CD1c-positive myeloid dendritic cell (primary cell): ENCODE results near the gene TFIP11.

Experiments used
- DNase-seq: peaks from one replicate; pipeline ENCODE4 v3.0.0-alpha.2; 2016; ENCODE audit errors: extremely low spot score

The TFIP11 gene

GRCh38 chr22:26479043-26479791 is 33.1 kb downstream of the TFIP11 start:
- peak; percentile 8 for DNase-seq

GRCh38 chr22:26477341-26477731 is 34.9 kb downstream of the TFIP11 start:
- DNase-seq: no peak

DNA sequence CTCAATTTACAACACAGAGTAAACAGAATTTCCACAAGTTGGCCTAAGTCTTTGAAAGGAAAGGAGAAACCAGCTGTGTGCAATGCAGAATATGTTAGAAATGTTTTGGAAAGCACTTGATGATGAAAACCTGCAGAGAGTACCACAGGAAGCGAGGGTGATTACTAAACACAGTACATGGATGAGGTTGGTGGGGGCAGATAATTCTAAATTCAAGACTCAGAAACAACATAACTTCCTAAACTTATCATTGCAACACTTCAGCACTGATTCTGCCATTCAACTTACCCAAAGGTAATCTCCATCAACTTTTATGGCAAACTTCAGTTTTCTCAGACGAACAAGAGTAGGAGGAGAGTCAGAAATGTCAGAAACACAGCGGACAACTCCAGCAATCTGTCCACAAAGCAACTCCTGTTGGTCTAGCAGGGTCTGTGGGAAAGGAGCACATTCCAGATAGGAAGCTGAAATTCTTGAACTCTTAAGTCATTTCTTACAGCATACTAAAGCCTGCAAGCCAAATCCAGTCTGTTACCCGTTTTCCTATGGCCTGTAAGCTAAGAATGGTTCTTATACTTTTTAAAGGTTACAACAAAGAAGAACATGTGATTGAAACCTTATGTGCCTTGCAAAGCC is 35.5 kb downstream of the TFIP11 start:
- DNase-seq: no peak

DNA sequence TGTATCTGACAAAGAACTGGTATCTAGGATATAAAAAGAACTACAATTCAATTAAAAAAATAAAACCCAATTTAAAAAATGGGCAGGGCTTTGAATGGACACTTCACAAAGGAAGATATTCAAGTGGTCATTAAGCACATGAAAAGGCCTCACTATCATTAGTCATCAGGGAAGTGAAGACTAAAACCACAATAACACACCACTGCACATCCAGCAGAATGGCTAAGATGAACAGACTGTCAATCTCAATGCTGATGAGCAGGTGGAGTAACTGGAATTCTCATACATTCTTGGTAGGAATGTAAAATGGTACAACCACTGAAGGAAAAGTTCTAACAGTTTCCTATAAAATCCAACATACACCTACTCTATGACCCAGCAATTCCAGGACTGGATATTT is 37.6 kb downstream of the TFIP11 start:
- peak; percentile 13 for DNase-seq

DNA sequence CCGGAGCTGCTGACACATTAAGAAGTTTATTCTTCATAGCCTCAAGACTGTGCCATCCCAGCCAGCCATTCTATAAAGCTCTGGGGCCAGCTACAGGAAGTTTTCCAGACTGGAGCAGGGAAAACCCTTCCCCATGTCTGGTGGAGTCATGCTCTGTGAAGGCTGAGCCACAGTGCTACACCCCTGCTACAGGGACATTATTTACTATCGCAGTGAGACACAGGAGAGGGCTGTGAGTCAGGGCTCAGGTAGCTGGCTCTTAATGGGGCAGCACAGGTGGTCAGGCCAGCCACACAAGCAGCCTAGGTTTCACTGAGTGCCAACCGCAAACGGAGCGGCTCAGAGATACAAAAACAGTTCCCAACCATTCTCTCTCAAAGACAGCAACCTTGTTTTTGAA is 40.8 kb downstream of the TFIP11 start:
- DNase-seq: no peak

DNA sequence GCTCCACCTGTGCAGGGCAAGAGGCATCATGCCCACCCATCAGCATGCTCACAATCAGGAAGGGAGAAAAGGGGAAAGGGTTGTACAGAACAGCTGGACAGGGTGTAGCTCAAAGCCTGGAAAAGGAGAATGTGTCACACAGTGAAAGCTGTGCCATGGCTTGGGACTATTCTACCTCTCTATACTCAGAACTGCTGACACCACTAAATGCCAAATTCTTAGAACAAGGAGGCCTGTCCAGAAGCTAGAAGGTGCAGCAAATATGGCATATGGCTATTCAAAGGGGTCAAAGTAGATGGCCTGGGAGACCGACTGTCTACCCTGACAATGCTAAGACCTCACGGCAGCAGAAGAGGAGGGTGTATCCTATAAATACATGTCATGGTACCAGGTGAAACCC is 41.5 kb downstream of the TFIP11 start:
- DNase-seq: no peak

DNA sequence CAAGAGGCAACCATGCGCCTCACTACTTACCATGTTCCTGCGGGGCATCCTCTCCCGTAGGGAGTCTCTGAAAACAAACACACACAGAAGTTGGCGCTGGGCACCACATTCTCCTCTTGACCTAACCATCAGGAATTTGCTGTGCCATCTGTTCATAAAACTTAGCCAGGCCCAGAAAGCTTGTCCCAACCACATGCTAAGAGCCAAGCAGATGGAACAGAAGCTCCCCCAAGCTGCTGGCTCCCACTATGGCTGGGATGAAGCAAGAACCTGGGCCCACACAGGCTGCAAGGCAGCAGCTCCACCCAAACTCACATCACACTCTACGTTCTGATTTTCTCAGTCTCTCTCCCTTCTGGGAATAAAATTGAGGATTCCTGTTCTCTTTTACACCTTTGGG is 46.1 kb downstream of the TFIP11 start:
- no peak for DNase-seq

GRCh38 chr22:26464312-26464711 is 48.0 kb downstream of the TFIP11 start:
- DNase-seq: no peak

- DNase-seq: no peak
These were observed 48.6 kb downstream of the TFIP11 start for GRCh38 chr22:26463688-26464087.

GRCh38 chr22:26463101-26463661 is 49.1 kb downstream of the TFIP11 start:
- no peak for DNase-seq

- DNase-seq: no peak
These were observed 49.6 kb downstream of the TFIP11 start for GRCh38 chr22:26462641-26463040.

GRCh38 chr22:26462051-26462450 is 50.2 kb downstream of the TFIP11 start:
- no peak for DNase-seq

GRCh38 chr22:26461188-26461810 is 51.0 kb downstream of the TFIP11 start:
- DNase-seq: peak; percentile 49

GRCh38 chr22:26460202-26460601 is 52.1 kb downstream of the TFIP11 start:
- no peak for DNase-seq

GRCh38 chr22:26457661-26458272 is 54.5 kb downstream of the TFIP11 start:
- no peak for DNase-seq

- DNase-seq: no peak
These were observed 58.3 kb downstream of the TFIP11 start for GRCh38 chr22:26453812-26454500.

GRCh38 chr22:26453216-26453615 is 59.1 kb downstream of the TFIP11 start:
- DNase-seq: no peak

DNA sequence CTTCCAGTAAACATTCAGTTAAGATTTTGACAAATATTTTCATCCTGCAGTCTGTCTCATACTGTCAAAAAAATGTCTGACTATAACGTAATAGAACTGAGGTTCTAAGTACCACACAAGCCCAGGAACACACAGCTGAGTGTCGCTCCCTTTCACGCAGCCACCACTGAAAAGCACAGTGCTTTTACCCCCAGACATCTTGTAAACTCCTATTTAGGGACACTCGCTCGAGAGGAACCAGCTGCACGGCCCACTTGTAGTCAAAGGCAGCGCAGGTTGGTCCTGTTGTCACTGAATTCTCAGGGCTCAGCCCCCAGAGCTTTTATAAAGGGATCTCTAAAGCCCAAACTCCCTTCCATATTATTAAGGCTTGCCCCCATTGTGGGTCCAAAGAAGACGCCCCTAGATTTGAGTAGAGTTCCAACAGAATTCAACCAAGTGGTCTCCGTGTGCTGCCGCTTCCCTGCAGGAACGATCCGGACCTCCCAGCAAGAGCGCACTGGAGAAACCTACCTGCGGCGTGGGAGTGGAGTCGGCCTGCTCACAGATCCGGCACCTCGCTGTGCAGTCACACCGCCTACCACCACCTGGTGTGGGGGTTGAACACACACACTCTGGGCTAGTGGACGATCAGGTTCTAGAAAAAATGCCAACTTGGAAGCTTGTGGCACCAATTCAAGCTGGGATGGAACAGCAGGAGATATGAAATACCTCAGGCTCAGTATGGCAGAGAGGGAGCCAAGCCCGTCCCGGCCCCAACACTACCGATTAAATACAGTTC is 59.8 kb downstream of the TFIP11 start:
- no peak for DNase-seq

DNA sequence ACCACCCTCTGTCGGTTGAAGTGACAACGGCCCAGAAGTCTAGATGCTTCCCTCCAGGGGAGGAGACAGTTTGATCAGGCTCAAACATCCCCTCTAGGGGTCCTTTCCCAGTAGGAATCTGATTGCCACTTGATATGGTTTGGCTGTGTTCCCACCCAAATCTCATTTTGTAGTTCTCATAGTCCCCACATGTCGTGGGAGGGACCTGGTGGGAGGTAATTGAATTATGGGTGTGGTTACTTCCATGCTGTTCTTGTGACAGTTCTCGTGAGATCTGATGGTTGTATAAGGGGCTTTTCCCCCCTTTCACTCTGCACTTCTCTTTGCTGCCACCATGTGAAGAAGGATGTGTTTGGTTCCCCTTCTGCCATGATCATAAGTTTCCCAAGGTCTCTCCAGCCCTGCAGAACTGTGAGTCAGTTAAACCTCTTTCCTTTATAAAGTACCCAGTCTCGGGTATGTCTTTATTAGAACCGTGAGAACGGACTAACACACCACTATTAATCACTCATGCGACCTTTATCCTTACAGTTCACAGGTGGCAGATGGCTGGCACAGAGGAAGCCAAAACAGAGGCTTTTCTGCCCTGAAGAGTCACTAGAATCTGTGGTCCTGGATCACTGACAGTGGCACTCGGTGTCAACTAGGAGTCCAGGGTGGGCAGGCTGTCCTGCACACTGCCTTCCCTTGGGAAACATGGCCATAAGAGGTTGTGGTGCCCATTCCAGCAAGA is 61.7 kb downstream of the TFIP11 start:
- no peak for DNase-seq

DNA sequence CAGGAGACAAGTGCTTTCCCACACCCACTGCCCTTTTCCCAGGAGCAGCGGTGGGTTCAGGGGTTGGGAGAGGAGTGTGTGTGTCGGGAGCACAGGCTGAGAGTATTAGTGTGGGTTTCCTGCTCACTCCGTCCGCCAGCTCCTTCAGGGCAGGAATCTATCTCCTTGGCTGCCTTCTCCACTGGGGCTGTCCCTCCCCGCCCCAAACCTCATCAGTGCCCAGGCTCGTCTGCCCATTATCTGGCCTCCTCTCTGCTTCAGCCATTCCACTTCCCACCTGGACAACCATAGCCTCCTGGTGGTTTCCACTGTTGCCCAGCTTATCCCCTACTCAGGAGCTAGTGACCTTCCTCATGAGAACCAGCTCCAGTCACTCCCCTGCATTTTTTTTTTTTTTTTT is 63.3 kb downstream of the TFIP11 start:
- DNase-seq: no peak
